T1000 (cell line): ENCODE data around the gene ALS2CL.
"Not testable (repeated sequence)": the region's sequence is repeated elsewhere in the genome, so short reads cannot be mapped to it uniquely, and the experiment has no call there.

Experiments
- DNase-seq: peaks from one replicate; lab custom pipeline; 2025; ENCODE audit warnings: mixed read lengths; lab: John Stamatoyannopoulos, UW

Gene ALS2CL

GRCh38 chr3:46693038-46693891, at the start of gene ALS2CL:
TSS of gene ALS2CL (minus strand) at chr3:46693679. CDS start at chr3:46689440, 4,239 bp downstream.
- DNase-seq, result no peak

- no peak for DNase-seq
These were observed 49.6 kb upstream of the ALS2CL start for GRCh38 chr3:46742992-46743585.

GRCh38 chr3:46739565-46739964, 46.1 kb upstream of the ALS2CL start:
- DNase-seq, result not testable (repeated sequence)

- no peak for DNase-seq
These were observed 43.9 kb upstream of the ALS2CL start for GRCh38 chr3:46737329-46737731.

- DNase-seq, result no peak
These were observed 42.8 kb upstream of the ALS2CL start for GRCh38 chr3:46736006-46736872.

- DNase-seq, result no peak
These were observed 41.3 kb upstream of the ALS2CL start for GRCh38 chr3:46734773-46735172.

GRCh38 chr3:46733026-46733800, 39.7 kb upstream of the ALS2CL start:
- DNase-seq, result no peak

- no peak for DNase-seq
These were observed 38.3 kb upstream of the ALS2CL start for GRCh38 chr3:46731795-46732194.

- DNase-seq, result no peak
These were observed 37.3 kb upstream of the ALS2CL start for GRCh38 chr3:46730819-46731218.

GRCh38 chr3:46729038-46729437, 35.6 kb upstream of the ALS2CL start:
- DNase-seq, result no peak

- DNase-seq, result no peak
These were observed 32.3 kb upstream of the ALS2CL start for GRCh38 chr3:46725621-46726314.

GRCh38 chr3:46724424-46724823, 30.9 kb upstream of the ALS2CL start:
- no peak for DNase-seq

GRCh38 chr3:46722443-46722842, 29.0 kb upstream of the ALS2CL start:
- DNase-seq, result no peak

- DNase-seq, result no peak
These were observed 27.5 kb upstream of the ALS2CL start for GRCh38 chr3:46721009-46721408.

- DNase-seq, result no peak
These were observed 26.3 kb upstream of the ALS2CL start for GRCh38 chr3:46719735-46720271.

GRCh38 chr3:46719044-46719565, 25.6 kb upstream of the ALS2CL start:
- no peak for DNase-seq

GRCh38 chr3:46717447-46718231, 24.2 kb upstream of the ALS2CL start, which contains the start of gene PRSS50:
TSS of gene PRSS50 (minus strand) at chr3:46717869. CDS start at chr3:46717824, 45 bp downstream.
- DNase-seq, result no peak

- no peak for DNase-seq
These were observed 23.3 kb upstream of the ALS2CL start for GRCh38 chr3:46716461-46717441.
